Tibial artery (tissue), 4 donors: ENCODE data around the gene SLC28A1.

Source experiments
- DNase-seq, 2 donors: peaks; one replicate each; pipeline ENCODE4 v3.0.0-alpha.2; 2019
- H3K27ac ChIP-seq, 2 donors: fragments of 200-600 bp; sonication (generic) in 1 of 2; 1 replicate in 1 of 2; 2 replicates in 1 of 2; pipeline ENCODE4 v1.5.1; 2018 to 2019; ENCODE audit warnings: mild to moderate bottlenecking in 1 of 2
- H3K27me3 ChIP-seq, 2 donors: fragments of 200-600 bp; sonication (generic) in 1 of 2; one replicate each; pipeline versions ENCODE4 v1.5.1 to v1.6.0; 2016 to 2019
- H3K36me3 ChIP-seq, 3 donors: fragments of 200-600 bp; sonication (generic) in 2 of 3; one replicate each; pipeline ENCODE4 v1.5.1; 2016 to 2019; ENCODE audit warnings: mild to moderate bottlenecking in 2 of 3
- H3K4me1 ChIP-seq, 4 donors: fragments of 200-600 bp; sonication (generic) in 2 of 4; 1 replicate in 3 of 4; 2 replicates in 1 of 4; pipeline ENCODE4 v1.5.1; 2016 to 2019
- H3K4me3 ChIP-seq, 2 donors: fragments of 200-600 bp; sonication (generic) in 1 of 2; 1 replicate in 1 of 2; 2 replicates in 1 of 2; pipeline ENCODE4 v1.5.1; 2018 to 2019; ENCODE audit warnings: mild to moderate bottlenecking in 2 of 2
- H3K9me3 ChIP-seq, 3 donors: fragments of 200-600 bp; sonication (generic) in 1 of 3; one replicate each; pipeline ENCODE4 v1.5.1; 2016 to 2019
- CTCF ChIP-seq, 2 experiments: fragments of 200-600 bp in 1 of 2; fragments of 450-650 bp in 1 of 2; IDR thresholded peaks; one replicate each; pipeline ENCODE4 v1.5.1; 2017 to 2019; ENCODE audit warnings: antibody characterized with exemption in 2 of 2, mild to moderate bottlenecking in 1 of 2, moderate library complexity in 1 of 2
- intact Hi-C: fragments of 100-400 bp; cut with DNase I; formaldehyde crosslinking; loops from one replicate; pipeline ENCODE4 v1.15.0; 2023; ENCODE audit warnings: low total_unique reads

Gene SLC28A1

GRCh38 chr15:84889313-84889990 lies 5.0 kb downstream of the SLC28A1 start:
- H3K27ac ChIP-seq, result no peak overlapping the region
- no peak for TF ChIP-seq CTCF (IDR thresholded peaks at IDR 0.05)
- no peaks in the 10 kb centered on the region for H3K9me3 ChIP-seq
- intact Hi-C loops, result no loop called here
- peaks cover 0 to 2% (median 0%) of the 10 kb centered on the region in 4 donors for H3K4me1 ChIP-seq
- peaks cover 0 to 7% of the 10 kb centered on the region in 2 donors for H3K27me3 ChIP-seq
- no peak overlapping the region for H3K4me3 ChIP-seq
- no peaks in the 10 kb centered on the region for H3K36me3 ChIP-seq
- no peak for DNase-seq

GRCh38 chr15:84889991-84890669 lies 5.7 kb downstream of the SLC28A1 start:
- Histone ChIP-seq H3K4me3 (no peak overlapping the region), H3K27me3 (peaks cover 0 to 7% of the 10 kb centered on the region in 2 donors), H3K4me1 (no peaks in the 10 kb centered on the region), H3K9me3 (no peaks in the 10 kb centered on the region), H3K36me3 (no peaks in the 10 kb centered on the region), H3K27ac (no peak overlapping the region)
- intact Hi-C loops, result no loop called here
- TF ChIP-seq CTCF (IDR thresholded peaks at IDR 0.05), result no peak
- DNase-seq, result no peak

GRCh38 chr15:84890670-84891162 lies 6.3 kb downstream of the SLC28A1 start:
- peaks cover 0 to 7% of the 10 kb centered on the region in 2 donors for H3K27me3 ChIP-seq
- H3K27ac ChIP-seq, result no peak overlapping the region
- intact Hi-C loops, result no loop called here

GRCh38 chr15:84891339-84891738 lies 6.9 kb downstream of the SLC28A1 start:
- intact Hi-C loops, result no loop called here
- no peaks in the 10 kb centered on the region for H3K36me3 ChIP-seq
- H3K4me3 ChIP-seq, result no peak overlapping the region
- no peak for DNase-seq
- peaks cover 0 to 7% of the 10 kb centered on the region in 2 donors for H3K27me3 ChIP-seq
- H3K4me1 ChIP-seq, result no peaks in the 10 kb centered on the region
- H3K27ac ChIP-seq, result no peak overlapping the region
- TF ChIP-seq CTCF (IDR thresholded peaks at IDR 0.05), result no peak
- H3K9me3 ChIP-seq, result no peaks in the 10 kb centered on the region

More at GRCh38 chr15:84890670-84891162, 6.3 kb downstream of the SLC28A1 start:
- no peaks in the 10 kb centered on the region for H3K9me3 ChIP-seq
- no peaks in the 10 kb centered on the region for H3K4me1 ChIP-seq
- DNase-seq, result no peak
- no peak for TF ChIP-seq CTCF (IDR thresholded peaks at IDR 0.05)
- no peaks in the 10 kb centered on the region for H3K36me3 ChIP-seq
- H3K4me3 ChIP-seq, result no peak overlapping the region

- no peak for TF ChIP-seq CTCF (IDR thresholded peaks at IDR 0.05)
- Histone ChIP-seq H3K4me3 (no peak overlapping the region), H3K4me1 (no peaks in the 10 kb centered on the region), H3K9me3 (no peaks in the 10 kb centered on the region), H3K27ac (no peak overlapping the region), H3K36me3 (no peaks in the 10 kb centered on the region), H3K27me3 (peaks cover 0 to 7% of the 10 kb centered on the region in 2 donors)
- DNase-seq, result no peak
- intact Hi-C loops, result no loop called here
Measured at GRCh38 chr15:84892786-84893307, 8.4 kb downstream of the SLC28A1 start.
